GM04504 (cell line): ENCODE measurements around the gene MAGEA9.
"Not testable (repeated sequence)": the region's sequence is repeated elsewhere in the genome, so short reads cannot be mapped to it uniquely, and the experiment has no call there.

Source experiments
- DNase-seq: peaks from one replicate; pipeline ENCODE4 v3.0.0-alpha.2; 2012; ENCODE audit warnings: low read depth

MAGEA9 gene, protein sequence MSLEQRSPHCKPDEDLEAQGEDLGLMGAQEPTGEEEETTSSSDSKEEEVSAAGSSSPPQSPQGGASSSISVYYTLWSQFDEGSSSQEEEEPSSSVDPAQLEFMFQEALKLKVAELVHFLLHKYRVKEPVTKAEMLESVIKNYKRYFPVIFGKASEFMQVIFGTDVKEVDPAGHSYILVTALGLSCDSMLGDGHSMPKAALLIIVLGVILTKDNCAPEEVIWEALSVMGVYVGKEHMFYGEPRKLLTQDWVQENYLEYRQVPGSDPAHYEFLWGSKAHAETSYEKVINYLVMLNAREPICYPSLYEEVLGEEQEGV

DNA sequence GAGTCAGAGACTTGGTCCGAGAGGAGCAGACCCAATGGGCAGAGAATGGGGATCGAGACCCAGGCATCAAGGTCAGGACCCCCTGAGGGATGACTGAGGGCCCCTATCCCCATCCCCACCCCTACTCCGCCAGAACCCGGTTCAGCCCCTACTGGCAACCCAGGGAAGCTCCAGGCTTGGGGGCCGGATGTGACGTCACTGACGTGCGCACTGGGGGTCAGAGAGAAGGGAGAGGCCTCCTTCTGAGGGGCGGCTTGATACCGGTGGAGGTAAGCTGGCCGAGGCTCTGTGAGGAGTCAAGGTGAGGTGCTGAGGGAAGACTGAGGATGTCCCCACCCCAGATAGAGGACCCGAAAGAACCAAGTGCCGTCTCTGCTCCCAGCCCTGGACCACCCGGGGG, at the start of gene MAGEA9:
Gene MAGEA9, plus strand, starts transcription at position 204 of the 400 bp plus-strand sequence. CDS start 4,281 bp downstream, outside the sequence.
- not testable (repeated sequence) for DNase-seq

DNA sequence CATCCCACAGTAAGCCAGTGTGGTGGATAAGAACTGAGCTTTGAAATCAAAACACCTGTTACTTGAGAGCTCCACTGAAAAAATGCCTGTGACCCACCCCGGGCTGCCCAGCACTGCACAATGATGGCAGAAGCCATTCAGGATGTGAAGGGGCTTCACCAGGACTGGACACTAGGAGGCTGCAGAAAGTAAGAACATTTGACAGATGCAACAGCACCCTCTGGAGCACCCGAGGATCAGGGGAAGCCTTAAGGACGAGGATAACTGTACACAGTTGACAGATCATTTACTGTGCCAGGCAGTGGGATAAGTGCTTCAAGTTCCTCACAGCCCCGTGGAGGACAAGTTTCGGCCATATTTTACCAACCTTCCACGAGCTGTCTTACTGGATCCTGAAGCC, 39.5 kb upstream of the MAGEA9 start:
- not testable (repeated sequence) for DNase-seq

DNA sequence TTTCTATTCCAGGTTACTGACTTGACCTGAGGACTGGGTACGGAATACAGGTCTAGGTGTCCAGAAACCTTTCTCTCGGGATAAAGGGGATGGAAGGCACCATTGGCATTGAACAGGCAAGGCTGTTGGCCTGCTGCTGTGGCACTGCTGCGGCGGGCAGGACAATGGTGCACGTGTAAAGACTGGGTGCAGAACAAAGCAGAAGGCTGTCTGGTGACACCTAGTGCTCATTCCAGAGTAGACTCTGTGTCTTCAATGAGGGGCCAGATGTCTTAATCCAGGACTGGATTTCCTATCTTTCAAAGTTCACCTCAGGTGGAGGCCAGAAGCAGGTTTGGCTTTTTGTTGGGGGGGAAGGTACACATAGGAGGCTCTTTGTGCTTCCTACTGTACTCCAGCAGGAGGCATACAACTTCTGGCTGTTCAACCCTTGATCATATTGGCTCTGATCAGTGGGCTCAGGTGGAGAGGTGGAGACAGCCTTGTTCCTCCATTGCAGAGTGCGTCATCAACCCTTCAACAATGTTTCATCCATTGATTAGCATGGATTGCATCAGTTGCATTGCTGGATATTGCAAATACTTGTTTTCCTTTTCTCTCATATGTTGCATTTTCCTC, 35.2 kb upstream of the MAGEA9 start:
- DNase-seq: not testable (repeated sequence)

DNA sequence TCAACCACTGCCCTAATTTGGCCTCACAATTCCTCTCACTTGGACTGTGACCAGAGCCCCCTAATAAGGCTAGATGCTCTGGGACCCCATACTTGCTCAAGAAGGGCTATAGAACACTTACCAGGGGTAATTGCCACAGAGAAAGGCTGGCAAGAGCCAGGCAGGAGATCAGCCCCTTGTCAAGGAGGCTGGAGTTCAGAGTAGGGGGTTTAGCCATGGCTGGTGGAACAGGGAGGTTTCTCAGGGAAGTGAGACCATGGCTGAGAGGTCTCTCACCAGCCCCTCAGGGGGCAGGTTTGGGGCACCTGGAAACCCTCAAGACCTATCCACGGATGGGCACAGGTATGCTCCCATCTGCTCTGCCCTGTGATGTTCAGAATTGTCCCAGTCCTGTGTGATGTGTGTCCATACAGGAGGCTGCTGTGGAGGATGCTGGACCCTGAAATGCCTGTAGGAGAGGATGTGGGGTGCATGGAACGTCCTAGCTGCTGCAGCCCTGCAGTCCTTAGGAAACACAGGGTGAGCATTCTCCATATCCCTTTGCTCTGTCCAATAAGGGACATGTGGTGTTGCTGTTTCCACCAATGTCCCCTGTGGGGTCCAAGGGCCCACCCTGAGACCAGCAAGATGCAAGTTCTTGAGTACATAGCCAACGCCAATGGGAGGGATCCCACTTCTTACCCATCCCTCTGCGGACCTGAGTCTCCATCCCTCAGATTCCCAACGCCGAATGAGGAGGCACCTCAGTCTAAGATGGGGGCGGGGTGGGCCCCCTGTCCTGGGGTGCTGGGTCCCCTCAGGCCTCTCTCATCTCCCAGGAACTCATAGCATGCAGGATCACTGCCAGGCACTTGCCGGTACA, 24.3 kb upstream of the MAGEA9 start:
- DNase-seq: no peak

DNA sequence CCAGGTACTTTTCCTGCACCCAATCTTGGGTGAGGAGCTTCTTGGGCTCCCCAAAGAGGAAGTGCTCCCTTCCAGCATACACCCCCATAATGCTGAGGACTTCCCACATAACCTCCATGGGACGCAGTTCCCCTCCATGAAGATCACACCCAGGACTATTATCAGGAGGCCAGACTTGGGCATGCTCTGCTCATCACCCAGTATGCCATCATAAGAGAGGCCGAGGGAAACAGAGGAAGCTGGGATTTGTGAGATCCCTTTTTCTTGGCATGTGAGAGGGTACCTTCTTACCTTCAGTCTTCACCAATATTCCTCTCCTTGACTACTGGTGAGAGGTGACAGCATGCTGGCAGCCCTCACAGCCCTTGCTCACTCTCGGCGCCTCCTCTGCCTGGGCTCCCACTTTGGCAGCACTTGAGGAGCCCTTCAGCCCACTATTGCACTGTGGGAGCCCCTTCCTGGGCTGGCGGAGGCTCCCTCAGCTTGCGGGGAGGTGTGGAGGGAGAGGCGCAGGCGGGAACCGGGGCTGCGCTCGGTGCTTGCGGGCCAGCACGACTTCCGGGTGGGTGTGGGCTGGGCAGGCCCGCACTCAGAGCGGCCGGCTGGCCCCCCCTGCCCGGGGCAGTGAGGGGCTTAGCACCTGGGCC, 23.5 kb upstream of the MAGEA9 start:
- DNase-seq: no peak

DNA sequence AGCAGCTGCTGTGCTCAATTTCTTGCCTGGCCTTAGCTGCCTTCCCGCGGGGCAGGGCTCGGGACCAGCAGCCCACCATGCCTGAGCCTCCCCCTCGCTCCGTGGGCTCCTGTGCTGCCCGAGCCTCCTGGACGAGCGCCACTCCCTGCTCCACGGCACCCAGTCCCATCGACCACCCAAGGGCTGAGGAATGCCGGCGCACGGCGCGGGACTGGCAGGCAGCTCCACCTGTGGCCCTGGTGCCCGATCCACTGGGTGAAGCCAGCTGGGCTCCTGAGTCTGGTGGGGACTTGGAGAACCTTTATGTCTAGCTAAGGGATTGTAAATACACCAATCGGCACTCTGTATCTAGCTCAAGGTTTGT, 23.0 kb upstream of the MAGEA9 start:
- DNase-seq: not testable (repeated sequence)

DNA sequence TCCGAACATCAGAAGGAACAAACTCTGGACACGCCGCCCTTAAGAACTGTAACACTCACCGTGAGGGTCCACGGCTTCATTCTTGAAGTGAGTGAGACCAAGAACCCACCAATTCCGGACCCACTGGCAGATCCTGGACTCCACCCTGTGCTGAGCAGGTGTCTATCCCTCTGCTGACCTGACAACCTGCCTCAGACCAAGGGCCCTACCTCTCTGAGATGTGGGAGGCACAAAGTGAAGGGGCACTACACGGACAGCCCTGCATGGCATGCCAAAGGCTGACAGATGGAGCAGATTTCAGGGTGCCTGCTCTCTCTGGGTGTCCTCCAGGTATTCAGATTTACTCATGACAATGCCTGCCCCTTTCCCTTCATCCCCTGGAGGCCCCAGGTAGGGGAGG, 21.9 kb upstream of the MAGEA9 start:
- no peak for DNase-seq

DNA sequence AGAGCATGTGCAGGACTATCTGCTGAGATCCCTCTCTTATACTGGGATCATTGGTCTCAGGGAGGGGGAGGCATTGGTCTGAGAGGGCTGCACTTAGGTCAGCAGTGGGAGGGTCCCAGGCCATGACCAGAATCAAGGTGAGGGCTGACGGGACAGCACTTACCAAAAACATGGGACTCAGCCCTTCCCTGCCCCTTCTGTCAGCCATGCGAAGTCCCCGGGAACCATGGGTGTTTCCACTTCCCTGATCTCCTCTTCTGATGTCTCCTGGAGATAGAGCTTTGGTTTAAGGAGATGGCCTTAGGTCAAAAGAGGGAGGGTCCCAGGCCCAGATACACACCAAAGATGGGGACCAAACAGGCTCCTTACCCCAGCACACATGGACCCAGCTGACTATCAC, 20.8 kb upstream of the MAGEA9 start:
- no peak for DNase-seq

DNA sequence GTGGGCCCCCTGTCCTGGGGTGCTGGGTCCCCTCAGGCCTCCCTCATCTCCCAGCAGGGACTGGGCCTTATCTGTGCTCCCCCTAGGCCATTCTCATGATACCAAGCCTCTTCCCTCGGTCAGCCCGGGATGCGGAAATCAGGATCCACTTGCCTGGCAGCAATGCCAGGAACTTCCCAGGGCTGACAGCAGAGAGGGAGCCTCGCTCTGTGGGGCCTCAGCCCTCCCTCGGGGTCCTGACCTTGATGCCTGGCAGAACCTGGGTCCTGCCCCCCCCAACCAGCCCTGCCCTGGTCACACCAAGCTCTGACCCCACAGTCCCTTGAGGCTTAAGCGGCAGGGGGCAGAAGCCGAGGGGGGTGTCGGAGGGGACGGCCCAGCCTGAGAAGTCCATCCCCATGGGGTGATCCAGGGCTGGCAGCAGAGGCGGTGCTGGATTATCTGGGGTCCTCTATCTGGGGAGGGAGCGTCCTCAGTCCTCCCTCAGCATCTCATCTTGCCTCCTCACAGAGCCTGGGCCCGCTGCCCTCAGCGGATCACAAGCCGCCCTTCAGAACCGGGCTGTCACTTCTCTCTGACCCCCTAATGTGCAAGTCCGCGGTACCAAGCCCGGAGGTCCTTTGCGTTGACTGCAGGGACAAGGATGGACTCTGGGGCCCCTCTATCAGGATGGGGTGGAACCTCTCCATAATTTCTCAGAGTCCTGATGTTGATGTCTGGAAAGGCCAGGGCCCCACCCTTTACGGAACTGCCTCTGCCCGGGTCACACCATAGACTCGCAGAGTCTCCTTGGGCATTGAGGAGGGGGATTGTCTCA, 19.7 kb upstream of the MAGEA9 start:
- not testable (repeated sequence) for DNase-seq

DNA sequence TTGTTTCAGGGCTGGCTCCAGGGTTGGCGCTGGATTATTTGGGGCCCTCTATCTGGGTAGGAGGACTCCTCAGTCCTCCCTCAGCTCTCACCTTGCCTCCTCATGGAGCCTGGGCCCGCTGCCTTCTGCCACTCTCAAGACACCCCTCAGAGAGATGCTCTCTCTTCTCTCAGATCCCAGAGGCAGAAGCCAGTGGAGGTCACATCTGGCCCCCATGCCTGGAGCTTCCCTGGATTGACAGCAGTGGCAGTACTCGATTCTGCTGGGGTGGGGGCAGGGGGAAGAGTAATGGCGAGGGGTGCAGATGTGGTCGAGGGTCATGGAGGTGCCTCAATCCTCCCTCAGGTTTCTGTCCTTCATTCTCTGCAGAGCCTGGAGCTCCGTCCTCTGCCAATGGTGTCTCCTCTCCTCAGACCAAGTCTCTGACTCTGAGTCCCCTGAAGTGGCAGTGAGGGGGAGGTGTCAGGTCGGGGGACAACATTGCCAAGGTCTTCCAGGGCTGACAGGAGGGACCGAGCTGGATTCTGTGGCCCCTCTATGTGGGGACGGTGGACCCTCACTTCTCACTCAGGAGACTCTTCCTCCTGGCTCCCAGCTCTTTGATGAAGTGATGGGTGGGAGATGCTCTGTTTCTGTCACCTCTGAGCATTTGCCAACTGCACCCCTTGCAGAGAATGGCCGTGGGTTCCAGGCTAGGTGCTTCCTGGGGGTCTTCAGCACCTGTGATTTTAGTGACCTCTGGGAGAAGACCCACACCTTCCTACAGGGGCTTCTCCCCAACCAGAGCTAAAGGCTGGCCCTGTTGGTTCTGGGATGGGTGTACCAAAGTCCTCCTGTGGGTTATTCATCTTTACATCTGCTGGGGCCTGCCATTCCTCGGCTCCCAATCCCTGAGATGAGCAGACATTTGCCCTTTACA, 18.8 kb upstream of the MAGEA9 start:
- no peak for DNase-seq

DNA sequence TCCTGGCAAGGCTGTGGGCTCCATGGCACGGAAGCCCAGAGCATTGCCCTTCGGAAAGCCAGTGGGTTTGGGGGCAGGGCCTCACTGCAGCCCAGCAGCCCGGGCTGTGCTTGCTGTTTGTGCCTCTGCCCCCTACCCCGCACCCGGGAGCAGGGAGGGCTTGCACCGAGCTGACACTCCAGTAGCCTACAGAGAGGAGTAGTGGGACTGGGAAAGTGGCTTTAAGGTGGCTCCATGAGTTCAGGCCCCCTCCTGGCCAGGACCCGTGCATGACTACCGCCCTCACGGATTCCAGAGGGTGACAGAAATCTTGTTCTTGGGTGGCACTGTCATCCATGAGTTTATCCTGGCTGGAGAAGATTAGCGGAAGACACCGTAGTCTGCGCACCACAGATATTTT, 11.4 kb upstream of the MAGEA9 start:
- not testable (repeated sequence) for DNase-seq

DNA sequence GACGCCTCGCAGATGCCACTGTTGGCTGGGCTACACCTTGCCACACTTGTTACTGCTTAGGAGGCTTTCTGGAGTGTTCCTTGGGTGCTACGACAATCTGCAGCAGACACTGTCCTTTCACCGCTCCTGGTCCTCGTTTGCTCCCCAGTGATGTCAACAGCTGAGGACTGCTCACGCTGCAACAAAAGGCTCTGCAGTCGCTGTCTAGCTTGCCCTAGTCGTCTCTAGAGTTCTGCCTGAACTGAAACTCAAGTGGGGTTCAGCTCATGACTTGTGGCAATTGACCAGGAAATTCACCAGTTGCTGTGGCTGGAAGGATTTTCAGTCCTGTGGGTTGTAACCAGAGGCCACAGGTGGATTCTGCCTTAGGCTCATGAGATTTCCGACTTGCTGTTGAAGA, 8.7 kb upstream of the MAGEA9 start:
- not testable (repeated sequence) for DNase-seq

DNA sequence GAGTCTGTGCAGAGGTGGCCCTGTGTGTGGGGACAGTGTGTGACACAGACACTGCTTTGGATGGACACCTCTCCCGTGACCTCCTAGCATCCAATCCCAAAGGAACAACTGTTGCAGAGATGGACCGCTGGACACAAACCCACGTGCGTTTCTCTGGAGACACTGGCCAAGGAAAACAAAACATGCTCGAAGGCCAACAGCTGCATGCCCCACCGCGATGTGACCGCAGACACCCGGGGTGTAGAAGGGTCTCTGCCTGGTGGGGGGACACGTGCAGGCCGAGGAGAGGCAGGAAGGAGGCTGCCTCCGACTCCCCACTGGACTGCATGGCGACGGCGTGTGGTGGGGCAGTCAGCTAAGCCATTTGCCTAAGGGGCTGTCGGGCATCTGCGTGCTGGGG, 8.0 kb upstream of the MAGEA9 start, which contains the start of gene HSFX1:
Gene HSFX1, plus strand, starts transcription at position 301 of the 400 bp plus-strand sequence. CDS start 614 bp downstream, outside the sequence.
- DNase-seq: not testable (repeated sequence)

DNA sequence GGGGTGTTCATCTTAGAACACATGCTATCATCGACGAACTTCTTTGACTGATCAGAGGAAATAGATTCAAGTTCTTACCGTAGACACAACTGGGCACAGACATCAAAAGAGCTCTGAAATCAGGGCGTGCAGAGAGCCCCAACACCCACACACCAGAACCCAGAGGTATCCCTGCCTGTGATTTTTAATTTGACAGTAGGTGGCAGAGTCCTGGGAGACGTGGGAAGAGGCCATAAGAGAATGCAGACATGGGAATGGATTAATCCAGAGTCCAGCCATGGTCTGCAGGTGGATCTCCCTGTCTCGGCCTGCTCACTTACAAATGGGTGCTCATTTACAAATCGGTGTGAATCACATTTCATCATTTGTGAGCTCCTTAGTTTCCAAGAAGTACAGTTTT, 3.7 kb upstream of the MAGEA9 start:
- DNase-seq: not testable (repeated sequence)

DNA sequence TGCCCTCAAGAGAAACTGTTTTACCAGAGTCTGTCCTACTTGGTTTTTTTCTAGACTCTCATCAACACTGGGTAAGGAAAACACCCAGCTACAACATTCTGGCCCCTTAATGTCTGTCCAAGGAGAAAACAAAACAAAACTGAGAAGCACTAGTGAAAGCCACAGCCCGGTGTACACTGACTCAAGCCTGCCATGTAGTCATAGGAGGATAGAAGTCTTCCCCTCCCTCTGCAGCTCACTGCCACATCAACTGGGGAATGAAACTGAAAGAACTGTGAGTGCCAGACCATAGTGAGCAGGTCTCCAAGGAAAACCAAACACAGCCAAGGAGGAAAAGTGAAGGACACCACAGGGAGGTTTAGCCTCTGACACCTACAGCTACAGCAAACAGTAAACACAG, 13.8 kb downstream of the MAGEA9 start:
- DNase-seq: not testable (repeated sequence)

DNA sequence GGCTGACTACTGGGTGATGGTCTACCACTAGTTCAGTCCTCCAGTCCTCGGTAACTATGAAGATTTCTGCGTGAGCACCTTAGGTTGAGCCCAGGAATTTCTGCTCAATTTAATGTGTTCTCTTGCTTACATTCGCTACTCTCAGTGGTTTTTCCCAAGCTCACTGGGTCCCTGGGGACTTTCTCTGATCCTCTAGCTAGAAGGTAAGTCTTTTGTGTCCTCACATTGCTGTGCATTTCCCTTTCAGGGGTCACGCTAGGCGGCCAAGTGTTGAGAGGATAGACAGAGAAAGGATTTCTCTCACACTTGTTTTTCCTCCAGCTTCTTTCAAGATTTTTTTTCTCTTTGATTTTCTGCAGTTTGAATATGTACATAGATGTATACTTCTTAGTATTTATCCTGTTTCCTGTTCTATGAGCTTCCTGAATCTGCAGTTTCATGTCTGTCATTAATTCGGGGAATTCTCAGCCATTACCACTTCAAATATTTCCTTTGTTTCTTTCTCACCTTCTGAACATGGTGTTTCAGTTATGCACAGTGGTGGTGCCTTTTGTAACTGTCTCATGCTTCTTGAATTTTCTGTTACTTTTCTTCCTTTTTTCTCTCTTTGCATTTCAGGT, 17.5 kb downstream of the MAGEA9 start:
- no peak for DNase-seq

DNA sequence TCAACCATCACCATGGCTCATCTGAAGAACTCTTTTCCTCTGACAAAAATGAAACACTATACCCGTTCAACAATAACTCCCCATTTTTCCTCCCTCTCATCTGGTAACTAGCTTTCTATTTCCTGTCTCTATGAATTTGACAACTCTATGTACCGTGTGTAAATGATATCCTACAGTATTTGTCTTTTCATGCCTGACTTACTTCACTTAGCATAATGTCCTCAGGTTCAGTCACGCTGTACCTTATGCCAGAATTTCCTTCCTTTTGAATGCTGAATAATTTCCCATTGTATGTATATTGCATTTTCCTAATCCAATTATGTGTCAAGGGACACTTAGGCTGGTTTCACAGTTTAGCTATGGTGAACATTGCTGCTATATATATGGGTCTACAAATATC, 18.2 kb downstream of the MAGEA9 start:
- no peak for DNase-seq

DNA sequence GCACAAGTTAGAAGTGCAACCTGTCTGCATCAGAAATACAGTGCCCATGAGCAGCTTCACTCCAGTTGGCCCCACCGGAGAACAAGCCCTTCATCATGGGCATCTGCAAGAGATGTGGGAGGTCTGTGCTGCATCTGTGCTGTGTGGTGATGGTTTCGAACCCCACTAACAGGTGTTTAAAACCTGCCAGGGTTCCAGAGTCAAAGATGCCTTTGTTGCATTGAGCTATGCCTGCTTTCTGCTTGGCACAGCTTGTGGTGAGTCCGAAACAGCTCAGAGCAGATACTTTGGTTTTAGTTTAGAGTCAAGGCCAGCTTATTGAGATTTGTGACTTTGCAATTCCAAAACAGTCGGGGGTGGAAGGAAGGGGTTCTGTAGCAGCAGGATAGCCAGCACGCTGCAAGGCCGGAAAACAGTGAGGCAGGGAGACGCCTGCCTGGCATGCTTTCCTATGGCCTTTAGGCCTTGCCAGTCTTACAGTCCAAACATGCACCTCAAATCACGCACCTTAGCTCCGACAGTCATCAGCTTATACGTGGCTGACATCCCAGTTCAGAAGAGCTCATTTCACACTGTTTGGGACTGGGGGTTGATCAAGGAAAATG, 21.8 kb downstream of the MAGEA9 start:
- DNase-seq: no peak

DNA sequence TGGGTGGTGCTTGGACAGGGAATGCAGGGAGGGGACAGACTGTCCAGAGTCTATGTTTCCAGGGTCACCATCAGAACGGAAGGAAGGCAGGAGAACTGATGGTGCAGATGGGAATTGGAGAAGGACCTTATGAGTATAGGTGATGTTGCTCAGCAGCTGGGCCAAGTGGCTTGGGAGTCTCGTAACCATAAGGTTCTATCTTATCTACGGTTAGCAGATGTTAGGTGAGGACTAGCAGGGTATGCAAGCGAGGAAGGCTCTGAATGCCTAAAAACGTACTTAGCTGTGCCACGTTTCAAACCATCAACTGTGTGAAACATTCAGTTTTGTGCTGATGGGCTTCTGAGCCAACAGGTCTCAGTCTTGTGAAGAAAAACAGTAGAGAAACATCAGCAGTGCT, 22.4 kb downstream of the MAGEA9 start:
- no peak for DNase-seq
